HCT116 (cell line): Measurements from ENCODE around the gene THAP9. TPM values are rescaled to one million over a fixed set of nuclear protein-coding genes. Genes with fewer than 3 reads are reported as not detected.

Experiments
- ATAC-seq: fragments of 200-7000 bp; cut with Tn5 transposase; 2 replicates; pipeline ENCODE4 v1.9.1; 2020; ENCODE audit warnings: mild to moderate bottlenecking, moderate library complexity
- BruUV-seq: library from RNA; stranded (reverse); fragments of 400-500 nt; replicated peaks from 2 replicates; lab custom pipeline; 2021; lab: Mats Ljungman, UMichigan
- CTCF ChIA-PET: fragments of 300-600 bp; sonication (Branson Sonifier 250); formaldehyde crosslinking; loops from one replicate; lab custom pipeline; 2021; ENCODE audit warnings: antibody characterized with exemption; lab: Charles Lee
- POLR2A ChIA-PET: fragments of 300-600, 350-600 bp; sonication (Branson Sonifier 250); formaldehyde crosslinking; loops from one replicate; lab custom pipeline; 2021; ENCODE audit warnings: antibody characterized with exemption; lab: Charles Lee
- RAD21 ChIA-PET, 2 experiments: fragments of 300-600 bp; sonication (Branson Sonifier 250); formaldehyde crosslinking; loops; one replicate each; lab custom pipeline; 2023; ENCODE audit warnings: low total read pairs in 2 of 2; ENCODE audit not compliant: uncharacterized antibody in 2 of 2, unreplicated experiment in 2 of 2, low non-redundant PET in 1 of 2; lab: Charles Lee
- DNase-seq: peaks from one replicate; pipeline ENCODE4 v3.0.0-alpha.2; 2010; ENCODE audit warnings: low read depth, low spot score
- H2AFZ ChIP-seq: fragments of 200-600 bp; shearing (Covaris generic), sonication (generic); 2 replicates; pipeline ENCODE4 v1.6.1; 2017; ENCODE audit warnings: low read depth, mixed run types, mixed read lengths, antibody characterized with exemption, low read length; ENCODE audit not compliant: poor library complexity, severe bottlenecking
- H3K27ac ChIP-seq: 2 replicates; pipeline ENCODE4 v1.5.1; 2012; ENCODE audit warnings: low read depth, low read length
- H3K27me3 ChIP-seq: fragments of 200-600 bp; sonication (generic); 2 replicates; pipeline ENCODE4 v1.6.1; 2016; ENCODE audit warnings: mixed run types, low read length, mixed read lengths; ENCODE audit not compliant: insufficient read depth
- H3K36me3 ChIP-seq, 2 experiments: fragments of 200-500 bp in 1 of 2; fragments of 200-600 bp in 1 of 2; sonication (Bioruptor generic) in 1 of 2; sonication (generic) in 1 of 2; 2 replicates each; pipeline versions ENCODE4 v1.5.1 to v1.6.1; 2014 to 2016; ENCODE audit warnings: low read length in 2 of 2, inconsistent platforms in 1 of 2, mixed read lengths in 1 of 2, mixed run types in 1 of 2; ENCODE audit not compliant: insufficient read depth in 2 of 2, control insufficient read depth in 1 of 2
- H3K4me1 ChIP-seq, 2 experiments: fragments of 200-600 bp in 1 of 2; sonication (generic) in 1 of 2; 2 replicates each; pipeline versions ENCODE4 v1.5.1 to v1.6.1; 2012 to 2017; ENCODE audit warnings: low read length in 2 of 2, inconsistent platforms in 1 of 2, mild to moderate bottlenecking in 1 of 2, mixed read lengths in 1 of 2, mixed run types in 1 of 2, moderate library complexity in 1 of 2; ENCODE audit not compliant: insufficient read depth in 2 of 2, control insufficient read depth in 1 of 2
- H3K4me2 ChIP-seq: fragments of 200-600 bp; sonication (generic); 2 replicates; pipeline ENCODE4 v1.6.1; 2017; ENCODE audit warnings: mixed run types, low read length, mixed read lengths
- H3K4me3 ChIP-seq, 2 experiments: fragments of 200-600 bp in 1 of 2; sonication (generic) in 1 of 2; replicated peaks in 1 of 2; 2 replicates each; pipeline ENCODE4 v1.5.1; 2011 to 2016; ENCODE audit warnings: low read length in 2 of 2, control low read depth in 1 of 2, low read depth in 1 of 2, mild to moderate bottlenecking in 1 of 2, mixed read lengths in 1 of 2, mixed run types in 1 of 2
- H3K79me2 ChIP-seq: fragments of 200-600 bp; sonication (generic); 2 replicates; pipeline ENCODE4 v1.6.1; 2017; ENCODE audit warnings: mild to moderate bottlenecking, mixed run types, low read length, moderate library complexity, mixed read lengths; ENCODE audit not compliant: insufficient read depth
- H3K9ac ChIP-seq: fragments of 200-600 bp; sonication (generic); 2 replicates; pipeline ENCODE4 v1.6.1; 2016; ENCODE audit warnings: low read length, mixed read lengths
- H3K9me2 ChIP-seq: fragments of 200-600 bp; sonication (generic), shearing (Covaris generic); 2 replicates; pipeline ENCODE4 v1.6.1; 2017; ENCODE audit warnings: mixed run types, mild to moderate bottlenecking, moderate library complexity; ENCODE audit not compliant: insufficient read depth
- H3K9me3 ChIP-seq, 2 experiments: fragments of 200-500 bp in 1 of 2; fragments of 200-600 bp in 1 of 2; sonication (Bioruptor generic) in 1 of 2; sonication (generic) in 1 of 2; 2 replicates each; pipeline ENCODE4 v1.6.1; 2014 to 2017; ENCODE audit warnings: low read length in 2 of 2, mixed read lengths in 2 of 2, inconsistent platforms in 1 of 2, low read depth in 1 of 2, mild to moderate bottlenecking in 1 of 2, mixed run types in 1 of 2, moderate library complexity in 1 of 2; ENCODE audit not compliant: control insufficient read depth in 1 of 2, insufficient read depth in 1 of 2
- H4K20me1 ChIP-seq: fragments of 200-600 bp; sonication (generic), shearing (Covaris generic); 2 replicates; pipeline ENCODE4 v1.6.1; 2017; ENCODE audit warnings: mixed run types, mild to moderate bottlenecking, moderate library complexity; ENCODE audit not compliant: insufficient read depth
- ATF3 ChIP-seq: IDR thresholded peaks from 2 replicates; pipeline ENCODE4 v1.6.1; 2012
- CBX3 ChIP-seq: IDR thresholded peaks from 2 replicates; pipeline ENCODE4 v1.6.1; 2012; ENCODE audit warnings: low read depth
- CEBPB ChIP-seq: IDR thresholded peaks from 2 replicates; pipeline ENCODE4 v1.6.1; 2012; ENCODE audit warnings: low read depth
- CTCF ChIP-seq, 3 experiments: fragments of 200-600 bp in 1 of 3; sonication (generic) in 1 of 3; IDR thresholded peaks in 2 of 3; conservative IDR thresholded peaks in 1 of 3; 2 replicates each; pipeline ENCODE4 v1.5.1; 2012 to 2017; ENCODE audit warnings: low read depth in 2 of 3, low read length in 2 of 3, antibody characterized with exemption in 1 of 3, borderline replicate concordance in 1 of 3, control low read depth in 1 of 3, mild to moderate bottlenecking in 1 of 3, mixed read lengths in 1 of 3, mixed run types in 1 of 3, moderate library complexity in 1 of 3; ENCODE audit not compliant: insufficient read depth in 1 of 3
- ELF1 ChIP-seq: IDR thresholded peaks from 2 replicates; pipeline ENCODE4 v1.6.1; 2012; ENCODE audit warnings: low read depth, borderline replicate concordance
- EZH2 ChIP-seq: fragments of 200-600 bp; sonication (generic); IDR thresholded peaks from 2 replicates; pipeline ENCODE4 v1.6.1; 2017; ENCODE audit warnings: antibody characterized with exemption, mixed run types
- EZH2phosphoT487 ChIP-seq: fragments of 200-600 bp; IDR thresholded peaks from 2 replicates; pipeline ENCODE4 v1.6.1; 2018; ENCODE audit warnings: antibody characterized with exemption, borderline replicate concordance
- JUND ChIP-seq: IDR thresholded peaks from 2 replicates; pipeline ENCODE4 v1.6.1; 2012
- MAX ChIP-seq: IDR thresholded peaks from 2 replicates; pipeline ENCODE4 v1.6.1; 2012
- POLR2AphosphoS5 ChIP-seq: IDR thresholded peaks from 2 replicates; pipeline ENCODE4 v1.6.1; 2011; ENCODE audit warnings: mild to moderate bottlenecking, low read depth, low read length, moderate library complexity
- RAD21 ChIP-seq: IDR thresholded peaks from 2 replicates; pipeline ENCODE4 v1.6.1; 2012; ENCODE audit warnings: low read depth, mild to moderate bottlenecking
- REST ChIP-seq: IDR thresholded peaks from 2 replicates; pipeline ENCODE4 v1.6.1; 2012; ENCODE audit warnings: low read depth
- SIN3A ChIP-seq: IDR thresholded peaks from 2 replicates; pipeline ENCODE4 v1.6.1; 2012; ENCODE audit warnings: low read depth
- SP1 ChIP-seq: IDR thresholded peaks from 2 replicates; pipeline ENCODE4 v1.6.1; 2012; ENCODE audit warnings: low read depth
- YY1 ChIP-seq: IDR thresholded peaks from 2 replicates; pipeline ENCODE4 v1.6.1; 2011; ENCODE audit warnings: low read length, low read depth, moderate library complexity, mild to moderate bottlenecking; ENCODE audit not compliant: insufficient replicate concordance; ENCODE audit errors: extremely low read depth
- ZBTB33 ChIP-seq: IDR thresholded peaks from 2 replicates; pipeline ENCODE4 v1.6.1; 2011; ENCODE audit warnings: mild to moderate bottlenecking, low read length, moderate library complexity; ENCODE audit not compliant: insufficient replicate concordance; ENCODE audit errors: extremely low read depth
- ZFX ChIP-seq: fragments of 450-650 bp; IDR thresholded peaks from 2 replicates; pipeline ENCODE4 v1.6.1; 2017
- ZNF274 ChIP-seq: fragments of 200-500 bp; sonication (Bioruptor generic); IDR thresholded peaks from 2 replicates; pipeline ENCODE4 v1.6.1; 2014; ENCODE audit warnings: mild to moderate bottlenecking, low read depth, low read length, inconsistent platforms
- intact Hi-C: fragments of 100-400 bp; cut with micrococcal nuclease; formaldehyde crosslinking; loops from 2 replicates; pipeline ENCODE4 v1.10.0; 2022
- total RNA-seq: library from RNA; stranded (reverse); gene quantifications from one replicate; pipeline ENCODE4 v1.2.1, GENCODE V29; 2021; ENCODE audit not compliant: unreplicated experiment

The THAP9 gene
- total RNA-seq, 1 experiment from 2014 or later: 6.4 TPM

GRCh38 chr4:82909326-82909725 is 8.8 kb downstream of the THAP9 start:
- Histone ChIP-seq H2AFZ (no peak overlapping the region), H3K9me2 (no peaks in the 10 kb centered on the region), H3K9ac (no peak overlapping the region), H3K4me2 (no peak overlapping the region), H3K4me1 (peaks cover 0 to 4% of the 10 kb centered on the region in 2 experiments; a peak in 1 of 4 replicates), H3K79me2 (no peaks in the 10 kb centered on the region), H3K36me3 (peaks cover 0 to 3% of the 10 kb centered on the region in 2 experiments; a peak in 1 of 4 replicates), H3K27me3 (no peaks in the 10 kb centered on the region), H3K27ac (no peak overlapping the region), H3K4me3 (no peak overlapping the region), H3K9me3 (no peaks in the 10 kb centered on the region), H4K20me1 (no peaks in the 10 kb centered on the region)
- ATAC-seq (no peak), DNase-seq (no peak)
- intact Hi-C loops: no loop called here
- POLR2A ChIA-PET: no interaction called here
- RAD21 ChIA-PET: no interaction called here
- CTCF ChIA-PET: no interaction called here
- TF ChIP-seq CEBPB (no peak), EZH2 (no peak), MAX (no peak), CTCF (IDR thresholded peaks at IDR 0.05 in 2 of 3, conservative IDR thresholded peaks at IDR 0.05 in 1 of 3; ENCODE audit: borderline replicate concordance in 1 of 3, insufficient read depth in 1 of 3, low read depth in 2 of 3, low read length in 2 of 3) (no peak), REST (no peak), ZNF274 (no peak), JUND (no peak), ZFX (no peak), SIN3A (no peak), CBX3 (no peak), YY1 (no peak), ZBTB33 (no peak), POLR2AphosphoS5 (no peak), SP1 (no peak), EZH2phosphoT487 (no peak), ELF1 (no peak), RAD21 (no peak), ATF3 (no peak)
- no TSS peak for BruUV-seq
